ENCODE measurements around the gene SYNDIG1L. TPM values are rescaled to one million over a fixed set of nuclear protein-coding genes. Genes with fewer than 3 reads are reported as not detected.

Gene SYNDIG1L
- total RNA-seq, 1 experiment from 2014 or later: 1.4 TPM

DNA sequence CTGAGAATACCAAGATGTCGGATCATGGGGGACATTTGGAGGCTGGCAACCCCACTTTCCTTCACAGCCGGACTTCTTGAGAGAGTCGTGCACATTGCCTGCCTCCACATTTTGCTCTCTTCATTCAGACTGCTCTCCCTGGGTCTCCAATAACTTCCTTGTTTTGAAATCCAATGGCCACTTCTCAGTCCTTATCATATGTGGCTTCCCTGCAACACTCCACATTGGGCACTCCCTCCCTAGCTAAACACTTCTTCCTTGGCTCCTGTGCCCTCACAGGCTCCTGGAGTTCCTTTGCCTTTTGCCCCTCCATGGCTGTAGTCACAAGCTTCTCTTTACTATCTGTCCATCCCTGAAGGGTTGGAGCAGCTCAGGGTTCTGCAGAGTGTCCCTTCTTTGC, 37.0 kb upstream of the SYNDIG1L start (continued):
- TF ChIP-seq, protein P1, sequence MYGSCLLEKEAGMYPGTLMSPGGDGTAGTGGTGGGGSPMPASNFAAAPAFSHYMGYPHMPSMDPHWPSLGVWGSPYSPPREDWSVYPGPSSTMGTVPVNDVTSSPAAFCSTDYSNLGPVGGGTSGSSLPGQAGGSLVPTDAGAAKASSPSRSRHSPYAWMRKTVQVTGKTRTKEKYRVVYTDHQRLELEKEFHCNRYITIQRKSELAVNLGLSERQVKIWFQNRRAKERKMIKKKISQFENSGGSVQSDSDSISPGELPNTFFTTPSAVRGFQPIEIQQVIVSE (CRISPR knock-in tag; IDR thresholded peaks at IDR 0.05; ENCODE audit: borderline replicate concordance): no peak
- no peak for TF ChIP-seq EMX1 (CRISPR knock-in tag; IDR thresholded peaks at IDR 0.05)
- TF ChIP-seq, protein P2, sequence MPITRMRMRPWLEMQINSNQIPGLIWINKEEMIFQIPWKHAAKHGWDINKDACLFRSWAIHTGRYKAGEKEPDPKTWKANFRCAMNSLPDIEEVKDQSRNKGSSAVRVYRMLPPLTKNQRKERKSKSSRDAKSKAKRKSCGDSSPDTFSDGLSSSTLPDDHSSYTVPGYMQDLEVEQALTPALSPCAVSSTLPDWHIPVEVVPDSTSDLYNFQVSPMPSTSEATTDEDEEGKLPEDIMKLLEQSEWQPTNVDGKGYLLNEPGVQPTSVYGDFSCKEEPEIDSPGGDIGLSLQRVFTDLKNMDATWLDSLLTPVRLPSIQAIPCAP (CRISPR knock-in tag; IDR thresholded peaks at IDR 0.05): no peak
- TF ChIP-seq, protein P3, sequence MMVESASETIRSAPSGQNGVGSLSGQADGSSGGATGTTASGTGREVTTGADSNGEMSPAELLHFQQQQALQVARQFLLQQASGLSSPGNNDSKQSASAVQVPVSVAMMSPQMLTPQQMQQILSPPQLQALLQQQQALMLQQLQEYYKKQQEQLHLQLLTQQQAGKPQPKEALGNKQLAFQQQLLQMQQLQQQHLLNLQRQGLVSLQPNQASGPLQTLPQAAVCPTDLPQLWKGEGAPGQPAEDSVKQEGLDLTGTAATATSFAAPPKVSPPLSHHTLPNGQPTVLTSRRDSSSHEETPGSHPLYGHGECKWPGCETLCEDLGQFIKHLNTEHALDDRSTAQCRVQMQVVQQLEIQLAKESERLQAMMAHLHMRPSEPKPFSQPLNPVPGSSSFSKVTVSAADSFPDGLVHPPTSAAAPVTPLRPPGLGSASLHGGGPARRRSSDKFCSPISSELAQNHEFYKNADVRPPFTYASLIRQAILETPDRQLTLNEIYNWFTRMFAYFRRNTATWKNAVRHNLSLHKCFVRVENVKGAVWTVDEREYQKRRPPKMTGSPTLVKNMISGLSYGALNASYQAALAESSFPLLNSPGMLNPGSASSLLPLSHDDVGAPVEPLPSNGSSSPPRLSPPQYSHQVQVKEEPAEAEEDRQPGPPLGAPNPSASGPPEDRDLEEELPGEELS (CRISPR knock-in tag; IDR thresholded peaks at IDR 0.05): no peak

DNA sequence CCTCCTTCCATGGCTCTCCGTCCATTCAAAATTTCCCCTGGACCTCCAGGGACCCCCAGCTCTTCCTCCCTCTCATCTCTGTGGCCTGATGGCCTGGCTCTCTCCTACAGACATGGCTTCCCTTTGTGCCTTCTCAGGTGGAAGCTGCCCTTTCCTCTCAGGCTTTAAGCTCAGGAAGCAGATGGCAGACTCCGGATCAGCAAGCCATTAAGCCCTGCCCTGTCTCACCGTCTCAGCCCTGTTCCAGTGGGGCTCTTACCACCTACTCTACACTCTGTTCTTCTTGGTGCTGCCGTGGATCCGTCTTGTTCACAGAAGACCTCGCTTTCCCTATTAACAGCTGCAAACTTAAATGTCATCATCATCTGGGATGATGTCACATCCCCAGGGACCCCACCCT, 34.0 kb upstream of the SYNDIG1L start:
- ATAC-seq (no peak), DNase-seq (ENCODE audit: low spot score) (no peak)
- Mint-ChIP-seq H3K4me3 (no peak overlapping the region), H3K9me3 (peaks cover 7% of the 10 kb centered on the region), H3K36me3 (peaks cover 6% of the 10 kb centered on the region), H3K27ac (no peak overlapping the region), H3K4me1 (peaks cover 3% of the 10 kb centered on the region), H3K27me3 (ENCODE audit: low read depth) (peaks cover 4% of the 10 kb centered on the region; the same call in 1 of the 2 replicates)
- CTCF ChIA-PET: interaction anchor here (0.6 to 3.3 kb wide), 7 partner anchors 11 to 1310 kb away, joined by 3 to 11 read pairs (median 4); no protein-coding TSS in a partner anchor
- TF ChIP-seq, protein P4, sequence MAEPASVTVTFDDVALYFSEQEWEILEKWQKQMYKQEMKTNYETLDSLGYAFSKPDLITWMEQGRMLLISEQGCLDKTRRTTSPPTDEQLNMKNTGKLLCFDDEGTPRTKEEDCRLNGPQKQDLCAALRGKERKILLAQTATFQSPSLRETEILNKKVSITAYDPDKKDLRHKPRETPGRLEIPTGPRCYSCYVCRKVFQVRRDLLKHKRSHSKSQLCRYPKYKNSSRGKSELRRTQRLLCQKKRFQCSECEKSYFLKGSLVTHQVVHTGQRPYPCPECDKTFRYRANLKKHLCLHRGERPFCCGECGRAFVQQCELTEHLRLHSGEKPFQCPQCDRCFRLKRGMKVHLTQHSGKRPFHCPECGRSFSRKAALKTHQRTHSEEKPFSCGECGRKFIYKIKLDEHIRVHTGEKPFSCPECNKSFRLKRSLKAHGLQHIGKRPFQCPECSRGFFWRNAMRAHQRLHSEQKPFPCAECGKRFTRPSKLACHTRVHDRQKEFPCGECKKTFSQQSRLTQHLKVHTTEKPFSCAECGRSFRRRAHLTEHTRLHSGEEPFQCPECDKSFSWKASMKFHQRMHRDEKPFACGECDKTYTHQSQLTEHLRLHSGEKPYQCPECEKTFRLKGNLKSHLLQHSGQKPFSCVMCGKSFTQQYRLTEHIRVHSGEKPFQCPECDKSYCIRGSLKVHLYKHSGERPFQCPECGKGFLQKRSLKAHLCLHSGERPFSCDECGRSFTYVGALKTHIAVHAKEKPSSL (CRISPR knock-in tag; conservative IDR thresholded peaks at IDR 0.05): no peak
- TF ChIP-seq, protein P5, sequence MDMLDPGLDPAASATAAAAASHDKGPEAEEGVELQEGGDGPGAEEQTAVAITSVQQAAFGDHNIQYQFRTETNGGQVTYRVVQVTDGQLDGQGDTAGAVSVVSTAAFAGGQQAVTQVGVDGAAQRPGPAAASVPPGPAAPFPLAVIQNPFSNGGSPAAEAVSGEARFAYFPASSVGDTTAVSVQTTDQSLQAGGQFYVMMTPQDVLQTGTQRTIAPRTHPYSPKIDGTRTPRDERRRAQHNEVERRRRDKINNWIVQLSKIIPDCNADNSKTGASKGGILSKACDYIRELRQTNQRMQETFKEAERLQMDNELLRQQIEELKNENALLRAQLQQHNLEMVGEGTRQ (CRISPR knock-in tag; IDR thresholded peaks at IDR 0.05): no peak
- TF ChIP-seq, protein P6, sequence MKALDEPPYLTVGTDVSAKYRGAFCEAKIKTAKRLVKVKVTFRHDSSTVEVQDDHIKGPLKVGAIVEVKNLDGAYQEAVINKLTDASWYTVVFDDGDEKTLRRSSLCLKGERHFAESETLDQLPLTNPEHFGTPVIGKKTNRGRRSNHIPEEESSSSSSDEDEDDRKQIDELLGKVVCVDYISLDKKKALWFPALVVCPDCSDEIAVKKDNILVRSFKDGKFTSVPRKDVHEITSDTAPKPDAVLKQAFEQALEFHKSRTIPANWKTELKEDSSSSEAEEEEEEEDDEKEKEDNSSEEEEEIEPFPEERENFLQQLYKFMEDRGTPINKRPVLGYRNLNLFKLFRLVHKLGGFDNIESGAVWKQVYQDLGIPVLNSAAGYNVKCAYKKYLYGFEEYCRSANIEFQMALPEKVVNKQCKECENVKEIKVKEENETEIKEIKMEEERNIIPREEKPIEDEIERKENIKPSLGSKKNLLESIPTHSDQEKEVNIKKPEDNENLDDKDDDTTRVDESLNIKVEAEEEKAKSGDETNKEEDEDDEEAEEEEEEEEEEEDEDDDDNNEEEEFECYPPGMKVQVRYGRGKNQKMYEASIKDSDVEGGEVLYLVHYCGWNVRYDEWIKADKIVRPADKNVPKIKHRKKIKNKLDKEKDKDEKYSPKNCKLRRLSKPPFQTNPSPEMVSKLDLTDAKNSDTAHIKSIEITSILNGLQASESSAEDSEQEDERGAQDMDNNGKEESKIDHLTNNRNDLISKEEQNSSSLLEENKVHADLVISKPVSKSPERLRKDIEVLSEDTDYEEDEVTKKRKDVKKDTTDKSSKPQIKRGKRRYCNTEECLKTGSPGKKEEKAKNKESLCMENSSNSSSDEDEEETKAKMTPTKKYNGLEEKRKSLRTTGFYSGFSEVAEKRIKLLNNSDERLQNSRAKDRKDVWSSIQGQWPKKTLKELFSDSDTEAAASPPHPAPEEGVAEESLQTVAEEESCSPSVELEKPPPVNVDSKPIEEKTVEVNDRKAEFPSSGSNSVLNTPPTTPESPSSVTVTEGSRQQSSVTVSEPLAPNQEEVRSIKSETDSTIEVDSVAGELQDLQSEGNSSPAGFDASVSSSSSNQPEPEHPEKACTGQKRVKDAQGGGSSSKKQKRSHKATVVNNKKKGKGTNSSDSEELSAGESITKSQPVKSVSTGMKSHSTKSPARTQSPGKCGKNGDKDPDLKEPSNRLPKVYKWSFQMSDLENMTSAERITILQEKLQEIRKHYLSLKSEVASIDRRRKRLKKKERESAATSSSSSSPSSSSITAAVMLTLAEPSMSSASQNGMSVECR (CRISPR knock-in tag; IDR thresholded peaks at IDR 0.05; ENCODE audit: borderline replicate concordance): no peak
- TF ChIP-seq, protein P1 (CRISPR knock-in tag; IDR thresholded peaks at IDR 0.05; ENCODE audit: borderline replicate concordance): no peak
- TF ChIP-seq, protein P7, sequence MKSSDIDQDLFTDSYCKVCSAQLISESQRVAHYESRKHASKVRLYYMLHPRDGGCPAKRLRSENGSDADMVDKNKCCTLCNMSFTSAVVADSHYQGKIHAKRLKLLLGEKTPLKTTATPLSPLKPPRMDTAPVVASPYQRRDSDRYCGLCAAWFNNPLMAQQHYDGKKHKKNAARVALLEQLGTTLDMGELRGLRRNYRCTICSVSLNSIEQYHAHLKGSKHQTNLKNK (CRISPR knock-in tag; IDR thresholded peaks at IDR 0.05): no peak
- TF ChIP-seq ETV6 (CRISPR knock-in tag; IDR thresholded peaks at IDR 0.05) (no peak), ESRRA (CRISPR knock-in tag; IDR thresholded peaks at IDR 0.05; ENCODE audit: borderline replicate concordance) (no peak), NFE2L1 (CRISPR knock-in tag; IDR thresholded peaks at IDR 0.05) (no peak), TEAD1 (CRISPR knock-in tag; IDR thresholded peaks at IDR 0.05) (no peak), ATF1 (CRISPR knock-in tag; IDR thresholded peaks at IDR 0.05) (no peak)
- POLR2A ChIA-PET: no interaction called here
